ENCODE data around the gene GRM2.

DNA sequence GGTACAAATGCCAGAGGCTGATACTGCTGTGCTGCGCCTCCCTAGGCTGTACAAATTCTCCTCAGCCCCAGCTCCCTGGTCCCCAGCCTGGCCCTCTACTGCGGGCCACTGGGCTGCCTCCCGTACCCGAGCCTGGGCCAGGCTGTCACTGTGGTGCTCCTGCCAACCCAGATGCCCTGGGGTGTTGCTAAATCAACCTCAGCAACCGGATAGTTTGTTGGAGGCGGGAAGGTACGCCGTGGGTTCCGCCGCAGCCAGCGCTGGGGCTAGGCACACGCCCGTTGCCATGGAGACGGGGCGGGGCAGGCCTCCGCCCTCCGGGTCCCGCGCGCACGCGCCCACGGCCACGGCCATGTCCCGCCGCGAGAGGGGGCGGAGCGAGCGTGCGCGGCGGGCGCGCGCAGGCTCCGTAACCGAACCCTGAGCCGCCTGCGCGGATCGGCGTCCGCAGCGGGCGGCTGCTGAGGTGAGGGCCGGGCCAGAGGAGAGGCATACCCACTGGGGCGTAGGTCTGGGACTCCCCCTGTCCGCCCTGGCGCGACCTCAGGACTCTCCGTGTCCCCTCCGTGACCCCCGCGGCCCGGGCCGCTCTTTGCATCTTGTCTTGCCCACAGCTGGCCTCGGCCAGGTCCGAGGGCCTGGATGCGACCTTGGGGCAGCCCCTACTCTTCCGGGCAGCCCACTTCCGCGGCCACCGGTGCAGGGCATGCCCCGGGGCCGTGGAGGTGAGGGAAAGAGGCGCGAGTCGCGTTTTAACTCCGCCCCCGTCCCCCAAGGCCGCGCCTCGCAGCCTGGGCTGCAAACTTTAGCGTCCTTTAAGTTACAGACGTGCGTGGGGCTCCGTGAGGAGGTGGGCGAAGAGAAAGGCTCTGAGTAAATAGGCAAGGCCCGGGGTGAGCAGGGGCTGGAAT lies 35.8 kb upstream of the GRM2 start, which contains the start of gene TEX264:
- TF ChIP-seq, protein P1, sequence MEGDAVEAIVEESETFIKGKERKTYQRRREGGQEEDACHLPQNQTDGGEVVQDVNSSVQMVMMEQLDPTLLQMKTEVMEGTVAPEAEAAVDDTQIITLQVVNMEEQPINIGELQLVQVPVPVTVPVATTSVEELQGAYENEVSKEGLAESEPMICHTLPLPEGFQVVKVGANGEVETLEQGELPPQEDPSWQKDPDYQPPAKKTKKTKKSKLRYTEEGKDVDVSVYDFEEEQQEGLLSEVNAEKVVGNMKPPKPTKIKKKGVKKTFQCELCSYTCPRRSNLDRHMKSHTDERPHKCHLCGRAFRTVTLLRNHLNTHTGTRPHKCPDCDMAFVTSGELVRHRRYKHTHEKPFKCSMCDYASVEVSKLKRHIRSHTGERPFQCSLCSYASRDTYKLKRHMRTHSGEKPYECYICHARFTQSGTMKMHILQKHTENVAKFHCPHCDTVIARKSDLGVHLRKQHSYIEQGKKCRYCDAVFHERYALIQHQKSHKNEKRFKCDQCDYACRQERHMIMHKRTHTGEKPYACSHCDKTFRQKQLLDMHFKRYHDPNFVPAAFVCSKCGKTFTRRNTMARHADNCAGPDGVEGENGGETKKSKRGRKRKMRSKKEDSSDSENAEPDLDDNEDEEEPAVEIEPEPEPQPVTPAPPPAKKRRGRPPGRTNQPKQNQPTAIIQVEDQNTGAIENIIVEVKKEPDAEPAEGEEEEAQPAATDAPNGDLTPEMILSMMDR (IDR thresholded peaks at IDR 0.05) = no peak
- TF ChIP-seq POLR2A (IDR thresholded peaks at IDR 0.05) (peak; percentile 64 to 78), EP300 (IDR thresholded peaks at IDR 0.05) (peak in 1 of 2 donors; percentile 81)

Data from tibial nerve (tissue), 4 donors.